Measurements from ENCODE around the gene NR6A1. TPM values are rescaled to one million over a fixed set of nuclear protein-coding genes. Genes with fewer than 3 reads are reported as not detected.

The NR6A1 gene
- total and polyA plus RNA-seq, 2 experiments from 2014 or later = 0.16 TPM; not detected in 1

- Histone ChIP-seq H2AFZ (no peak overlapping the region), H3K79me2 (ENCODE audit: insufficient read depth) (no peaks in the 10 kb centered on the region), H3K27me3 (replicated peaks; ENCODE audit: insufficient read depth) (no peaks in the 10 kb centered on the region; the same call in 1 of the 2 replicates), H3K9ac (no peak overlapping the region), H3K4me1 (ENCODE audit: insufficient read depth) (peaks cover 6% of the 10 kb centered on the region), H3K9me3 (ENCODE audit: low read depth) (no peaks in the 10 kb centered on the region), H4K20me1 (ENCODE audit: insufficient read depth) (no peaks in the 10 kb centered on the region), H3K4me2 (ENCODE audit: unreplicated experiment) (no peak overlapping the region), H3K27ac (no peak overlapping the region), H3F3A (ENCODE audit: insufficient read depth) (no peaks in the 10 kb centered on the region), H3K9me2 (ENCODE audit: insufficient read depth) (no peaks in the 10 kb centered on the region), H3K36me3 (ENCODE audit: low read depth) (no peaks in the 10 kb centered on the region), H3K4me3 (no peak overlapping the region)
- in situ Hi-C loops (cut with MboI) = no loop called here
- DNase-seq = no peak
- no peak for TF ChIP-seq EZH2phosphoT487 (IDR thresholded peaks at IDR 0.05; ENCODE audit: insufficient read depth, low read depth)
- no peak for TF ChIP-seq EZH2 (IDR thresholded peaks at IDR 0.05; ENCODE audit: insufficient read depth, poor library complexity, severe bottlenecking)
- 80 to 81% methylated on average over 12 to 13 of the region's 13 CpGs for WGBS, 2 experiments (ENCODE audit: low coverage in 1 of 2, low lambda C conversion rate in 2 of 2, missing lambda C conversion rate in 2 of 2)
Observed at GRCh38 chr9:124799274-124800006, 28.3 kb upstream of the NR6A1 start.

- TF ChIP-seq EZH2phosphoT487 (IDR thresholded peaks at IDR 0.05; ENCODE audit: insufficient read depth, low read depth) (no peak), EZH2 (IDR thresholded peaks at IDR 0.05; ENCODE audit: insufficient read depth, poor library complexity, severe bottlenecking) (no peak)
- in situ Hi-C loops (cut with MboI) = no loop called here
Observed at GRCh38 chr9:124797343-124798103, 26.4 kb upstream of the NR6A1 start.

GRCh38 chr9:124795881-124796431 lies 24.8 kb upstream of the NR6A1 start:
- TF ChIP-seq EZH2phosphoT487 (IDR thresholded peaks at IDR 0.05; ENCODE audit: insufficient read depth, low read depth) (no peak), EZH2 (IDR thresholded peaks at IDR 0.05; ENCODE audit: insufficient read depth, poor library complexity, severe bottlenecking) (no peak)
- Histone ChIP-seq H4K20me1 (ENCODE audit: insufficient read depth) (no peaks in the 10 kb centered on the region), H3K4me1 (ENCODE audit: insufficient read depth) (peaks cover 6% of the 10 kb centered on the region), H3K9me3 (ENCODE audit: low read depth) (no peaks in the 10 kb centered on the region), H3F3A (ENCODE audit: insufficient read depth) (no peaks in the 10 kb centered on the region), H3K36me3 (ENCODE audit: low read depth) (no peaks in the 10 kb centered on the region), H3K27ac (no peak overlapping the region), H3K27me3 (replicated peaks; ENCODE audit: insufficient read depth) (no peaks in the 10 kb centered on the region; the same call in 1 of the 2 replicates), H3K4me2 (ENCODE audit: unreplicated experiment) (no peak overlapping the region), H3K9ac (no peak overlapping the region), H3K4me3 (no peak overlapping the region), H3K9me2 (ENCODE audit: insufficient read depth) (no peaks in the 10 kb centered on the region), H3K79me2 (ENCODE audit: insufficient read depth) (no peaks in the 10 kb centered on the region), H2AFZ (no peak overlapping the region)
- WGBS, 2 experiments (ENCODE audit: low coverage in 1 of 2, low lambda C conversion rate in 2 of 2, missing lambda C conversion rate in 2 of 2) = 66 to 78% methylated on average over 8 to 9 of the region's 9 CpGs
- in situ Hi-C loops (cut with MboI) = no loop called here
- DNase-seq = no peak

More at GRCh38 chr9:124797343-124798103, 26.4 kb upstream of the NR6A1 start:
- no peak overlapping the region for H3K9ac ChIP-seq
- no peak overlapping the region for H2AFZ ChIP-seq
- no peak overlapping the region for H3K4me2 ChIP-seq (ENCODE audit: unreplicated experiment)
- no peaks in the 10 kb centered on the region for H3F3A ChIP-seq (ENCODE audit: insufficient read depth)
- H3K27ac ChIP-seq = no peak overlapping the region
- H3K36me3 ChIP-seq (ENCODE audit: low read depth) = no peaks in the 10 kb centered on the region
- H3K27me3 ChIP-seq (replicated peaks; ENCODE audit: insufficient read depth) = no peaks in the 10 kb centered on the region; the same call in 1 of the 2 replicates
- H3K4me1 ChIP-seq (ENCODE audit: insufficient read depth) = peaks cover 6% of the 10 kb centered on the region
- DNase-seq = no peak
- no peaks in the 10 kb centered on the region for H3K79me2 ChIP-seq (ENCODE audit: insufficient read depth)
- H3K9me3 ChIP-seq (ENCODE audit: low read depth) = no peaks in the 10 kb centered on the region
- H3K9me2 ChIP-seq (ENCODE audit: insufficient read depth) = no peaks in the 10 kb centered on the region
- 82% methylated on average over 10 of the region's 10 CpGs for WGBS, 2 experiments (ENCODE audit: low coverage in 1 of 2, low lambda C conversion rate in 2 of 2, missing lambda C conversion rate in 2 of 2)
- no peaks in the 10 kb centered on the region for H4K20me1 ChIP-seq (ENCODE audit: insufficient read depth)
- H3K4me3 ChIP-seq = no peak overlapping the region

- in situ Hi-C loops (cut with MboI) = no loop called here
- no peaks in the 10 kb centered on the region for H3K9me2 ChIP-seq (ENCODE audit: insufficient read depth)
- TF ChIP-seq EZH2phosphoT487 (IDR thresholded peaks at IDR 0.05; ENCODE audit: insufficient read depth, low read depth) = no peak
Observed at GRCh38 chr9:124794902-124795491, 23.9 kb upstream of the NR6A1 start.

More at GRCh38 chr9:124794902-124795491, 23.9 kb upstream of the NR6A1 start:
- Histone ChIP-seq H3K9me3 (ENCODE audit: low read depth) (no peaks in the 10 kb centered on the region), H3K27ac (no peak overlapping the region), H3K4me3 (no peak overlapping the region), H3K4me2 (ENCODE audit: unreplicated experiment) (no peak overlapping the region), H3F3A (ENCODE audit: insufficient read depth) (no peaks in the 10 kb centered on the region), H3K4me1 (ENCODE audit: insufficient read depth) (peaks cover 6% of the 10 kb centered on the region), H2AFZ (no peak overlapping the region), H3K9ac (no peak overlapping the region), H4K20me1 (ENCODE audit: insufficient read depth) (no peaks in the 10 kb centered on the region), H3K27me3 (replicated peaks; ENCODE audit: insufficient read depth) (no peaks in the 10 kb centered on the region), H3K36me3 (ENCODE audit: low read depth) (no peaks in the 10 kb centered on the region), H3K79me2 (ENCODE audit: insufficient read depth) (no peaks in the 10 kb centered on the region)
- no peak for DNase-seq
- WGBS, 2 experiments (ENCODE audit: low coverage in 1 of 2, low lambda C conversion rate in 2 of 2, missing lambda C conversion rate in 2 of 2) = 86 to 90% methylated on average over 11 of the region's 11 CpGs
